Heart right ventricle (tissue), 16 donors: ENCODE measurements around the gene DAZAP1. TPM values are rescaled to one million over a fixed set of nuclear protein-coding genes. Genes with fewer than 3 reads are reported as not detected.
A peak's percentile ranks its signal among the peaks of the same experiment; 100 is the strongest.

Experiments used
- ATAC-seq, 8 donors: fragments of 200-7000 bp; cut with Tn5 transposase; one replicate each; pipeline ENCODE4 v1.9.1; 2020; ENCODE audit warnings: mild to moderate bottlenecking in 8 of 8, moderate library complexity in 8 of 8, moderate number of reproducible peaks in 1 of 8
- DNase-seq, 2 donors: peaks; one replicate each; pipeline ENCODE4 v3.0.0-alpha.2; 2020
- H3K27ac ChIP-seq, 10 donors: fragments of 200-600 bp; sonication (generic) in 2 of 10; one replicate each; pipeline versions ENCODE4 v1.5.0 to v1.8.0; 2020 to 2022; ENCODE audit warnings: mild to moderate bottlenecking in 3 of 10
- H3K27me3 ChIP-seq, 7 donors: fragments of 200-600 bp; one replicate each; pipeline ENCODE4 v1.8.0; 2021 to 2022; ENCODE audit warnings: mild to moderate bottlenecking in 2 of 7
- H3K36me3 ChIP-seq, 9 donors: fragments of 200-600 bp; sonication (generic) in 1 of 9; one replicate each; pipeline versions ENCODE4 v1.5.0 to v1.8.0; 2020 to 2022; ENCODE audit warnings: mild to moderate bottlenecking in 2 of 9
- H3K4me1 ChIP-seq, 9 donors: fragments of 200-600 bp; sonication (generic) in 1 of 9; one replicate each; pipeline versions ENCODE4 v1.5.0 to v1.8.0; 2020 to 2022; ENCODE audit warnings: mild to moderate bottlenecking in 4 of 9
- H3K4me3 ChIP-seq, 10 donors: fragments of 200-600 bp; sonication (generic) in 2 of 10; one replicate each; pipeline versions ENCODE4 v1.5.0 to v1.8.0; 2020 to 2022; ENCODE audit warnings: mild to moderate bottlenecking in 7 of 10, moderate library complexity in 2 of 10
- H3K9me3 ChIP-seq, 11 donors: fragments of 200-600 bp in 10 of 11; sonication (generic) in 2 of 11; one replicate each; pipeline versions ENCODE4 v1.5.0 to v1.8.0; 2013 to 2022; ENCODE audit warnings: mild to moderate bottlenecking in 2 of 11, control low read depth in 1 of 11, moderate library complexity in 1 of 11
- CTCF ChIP-seq, 9 donors: fragments of 200-600 bp; sonication (generic) in 2 of 9; IDR thresholded peaks; one replicate each; pipeline versions ENCODE4 v1.5.0 to v1.8.0; 2021 to 2022; ENCODE audit warnings: antibody characterized with exemption in 9 of 9, mild to moderate bottlenecking in 5 of 9, moderate library complexity in 1 of 9
- WGBS, 2 donors: extraction: QIAGEN DNeasy Blood & Tissue Kit; methylation state at CpG; one replicate each; pipeline ENCODE4 v1.1.7; 2013; ENCODE audit warnings: inconsistent platforms in 1 of 2; 5-methylcytosine and 5-hydroxymethylcytosine counted together
- intact Hi-C, 10 donors: fragments of 100-400 bp; cut with DNase I; formaldehyde crosslinking; loops; one replicate each; pipeline versions ENCODE4 v1.11.1 to v1.14.2; 2022
- polyA plus RNA-seq, 2 donors: library from polyadenylated mRNA; stranded (reverse); fragments of 200-250 nt; gene quantifications; one replicate each; pipeline ENCODE4 v1.2.3, GENCODE V29; 2013
- total RNA-seq, 10 donors: library from RNA; stranded (reverse); fragmentation: NEBNext Ultra II Directional in 3 of 10; extraction: Animal tissue kit (Norgen Biotek cat#: 25700) in 3 of 10; gene quantifications; one replicate each; pipeline versions ENCODE4 v1.2.1 to v1.2.4, GENCODE V29; 2021 to 2023
- donor health status: Arrhythmogenic right ventricular cardiomyopathy.
- donor health status: ischemic (EF 13 %, LVEDD 7.1; RV severe dilation, severe dysfunction).
- donor health status: healthy with polysubstance abuse.
- donor health status: DM: no; HTN: yes; CAD: no.
- donor health status: DM: no; HTN: no; CAD: no.
- donor health status: ischemic (EF 25% LVEDD 6.9; RV normal size, moderate dysfunction).
- donor health status: ischemic (EF 25% LVEDD 5.7; RV mildly dilated, moderate dysfunction).
- donor health status: healthy.
- donor health status: DM: yes; HTN: yes; CAD: no.
- donor health status: Ischemic cardiomyopathy.
- donor health status: ischemic (EF 35%, LVEDD 5.7; RV mildly dilated, moderate dysfunction).
- donor health status: nonischemic (EF 11% LVEDD 7.7; RV severe dilation, severe dysfunction).
- donor health status: DM: yes; HTN: yes; CAD: no.
- donor health status: PGD.
- donor health status: ischemic (EF 29% LVEDD 5.4; RV normal size, mild dysfunction).
- donor health status: nonischemic (EF 23%, LVEDD 6.1; RV moderate dilation, normal function).

DAZAP1 gene
- total and polyA plus RNA-seq, 12 donors = 56.7 to 111 (median 79.5) TPM

GRCh38 chr19:1411255-1412191 lies 4.1 kb downstream of the DAZAP1 start:
- ATAC-seq (peak; percentile 2 to 57 (median 38)), DNase-seq (peak; percentile 75 to 87)
- TF ChIP-seq CTCF (IDR thresholded peaks at IDR 0.05) = no peak
- Histone ChIP-seq H3K4me3 (peak overlapping the region in 3 of 10 donors; percentile 11 to 24 (median 13)), H3K4me1 (peaks cover 51 to 84% (median 80%) of the 10 kb centered on the region in 9 donors), H3K27me3 (no peaks in the 10 kb centered on the region), H3K9me3 (no peaks in the 10 kb centered on the region), H3K27ac (peak overlapping the region in 9 of 10 donors; percentile 67 to 99 (median 79)), H3K36me3 (peaks cover 0 to 31% (median 3%) of the 10 kb centered on the region in 9 donors)
- 50 to 53% methylated on average over 29 of the region's 29 CpGs for WGBS, 2 donors
- intact Hi-C loops = loop anchor here in 1 of 10 donors (10.0 kb wide), 1 partner anchor 137 kb away; the partner anchor contains the start of gene FAM174C

- no peak for TF ChIP-seq CTCF (IDR thresholded peaks at IDR 0.05)
- H3K4me3 ChIP-seq = peak overlapping the region in 1 of 10 donors; percentile 13
- intact Hi-C loops = loop anchor here in 1 of 10 donors (10.0 kb wide), 1 partner anchor 138 kb away; the partner anchor contains the start of gene FAM174C
- DNase-seq (no peak), ATAC-seq (no peak)
- H3K4me1 ChIP-seq = peaks cover 58 to 88% (median 85%) of the 10 kb centered on the region in 9 donors
- H3K36me3 ChIP-seq = peaks cover 0 to 40% (median 3%) of the 10 kb centered on the region in 9 donors
- no peaks in the 10 kb centered on the region for H3K27me3 ChIP-seq
- H3K9me3 ChIP-seq = no peaks in the 10 kb centered on the region
- WGBS, 2 donors = 64 to 66% methylated on average over 21 of the region's 21 CpGs
- H3K27ac ChIP-seq = peak overlapping the region in 9 of 10 donors; percentile 67 to 99 (median 79)
Observed at GRCh38 chr19:1412323-1412923, 5.0 kb downstream of the DAZAP1 start.

- H3K9me3 ChIP-seq = no peaks in the 10 kb centered on the region
- peaks cover 62 to 95% (median 93%) of the 10 kb centered on the region in 9 donors for H3K4me1 ChIP-seq
- no peak for ATAC-seq
- WGBS, 2 donors = 71 to 77% methylated on average over 36 of the region's 36 CpGs
- peaks cover 0 to 48% (median 3%) of the 10 kb centered on the region in 9 donors for H3K36me3 ChIP-seq
- no peaks in the 10 kb centered on the region for H3K27me3 ChIP-seq
- H3K4me3 ChIP-seq = no peak overlapping the region
- peak overlapping the region in 3 of 10 donors; percentile 36 to 50 (median 44) for H3K27ac ChIP-seq
- intact Hi-C loops = loop anchor here in 1 of 10 donors (10.0 kb wide), 1 partner anchor 138 kb away; the partner anchor contains the start of gene FAM174C
- TF ChIP-seq CTCF (IDR thresholded peaks at IDR 0.05) = no peak
- no peak for DNase-seq
Observed at GRCh38 chr19:1412995-1413800, 5.8 kb downstream of the DAZAP1 start.
